GM19240 (cell line): ENCODE data around the gene KCMF1.
"Not testable (repeated sequence)": the region's sequence is repeated elsewhere in the genome, so short reads cannot be mapped to it uniquely, and the experiment has no call there.

ENCODE experiments used
- DNase-seq: peaks from one replicate; pipeline ENCODE4 v3.0.0; 2011; ENCODE audit warnings: low spot score; ENCODE audit not compliant: insufficient read length

KCMF1 gene

DNA sequence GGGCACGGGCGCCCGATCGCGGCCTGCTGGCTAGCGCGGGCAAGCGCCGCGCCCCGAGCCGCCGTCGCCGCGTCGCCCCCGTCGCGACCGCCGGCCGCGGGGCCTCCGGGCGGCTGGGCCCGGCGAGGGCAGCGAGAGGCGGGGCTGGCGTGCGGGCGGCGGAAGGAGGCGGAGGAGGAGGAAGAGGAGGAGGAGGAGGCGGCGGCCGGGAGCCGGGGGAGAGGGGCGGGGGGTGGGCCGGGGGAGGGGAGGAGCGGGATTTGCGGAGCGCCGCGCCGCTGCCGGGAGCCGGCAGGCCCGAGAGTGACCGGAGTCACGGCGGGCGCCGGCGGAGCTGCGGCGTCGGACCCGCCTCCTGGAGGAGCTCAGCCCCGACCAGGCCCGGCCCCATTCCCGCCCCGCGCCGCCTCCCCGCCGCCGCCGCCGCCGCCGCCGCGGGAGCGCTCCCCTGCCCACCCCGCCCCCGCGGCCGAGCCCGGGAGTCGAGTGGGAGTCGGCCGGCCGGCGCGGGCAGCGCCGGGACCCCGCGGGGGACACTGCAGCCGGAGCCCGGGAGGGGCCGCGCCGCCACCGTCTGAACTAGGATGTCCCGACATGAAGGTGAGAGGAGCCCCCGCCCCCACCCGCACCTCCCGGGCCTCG lies at the start of gene KCMF1:
TSS of gene KCMF1 (plus strand) at position 294 of the 642 bp plus-strand sequence. CDS start at position 585, 291 bp downstream.
- DNase-seq = peak; percentile 70

DNA sequence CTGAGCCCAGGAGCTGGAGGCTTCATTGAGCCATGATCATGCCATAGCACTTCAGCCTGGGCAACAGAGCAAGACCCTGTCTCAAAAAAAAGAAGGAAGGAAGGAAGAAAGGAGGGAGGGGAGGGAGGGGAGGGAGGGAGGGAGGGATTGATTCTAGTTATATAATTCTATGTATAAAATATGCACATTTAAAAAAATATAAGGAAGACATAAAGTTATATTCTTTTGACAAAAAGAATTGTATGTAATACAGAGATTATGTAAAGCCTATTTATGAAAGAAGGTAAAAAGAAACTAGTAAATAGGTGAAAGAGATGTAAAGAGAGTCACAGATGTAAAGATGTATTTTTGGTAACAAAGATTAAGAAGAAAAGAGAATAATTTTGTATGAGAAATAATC lies 48.0 kb upstream of the KCMF1 start:
- no peak for DNase-seq

DNA sequence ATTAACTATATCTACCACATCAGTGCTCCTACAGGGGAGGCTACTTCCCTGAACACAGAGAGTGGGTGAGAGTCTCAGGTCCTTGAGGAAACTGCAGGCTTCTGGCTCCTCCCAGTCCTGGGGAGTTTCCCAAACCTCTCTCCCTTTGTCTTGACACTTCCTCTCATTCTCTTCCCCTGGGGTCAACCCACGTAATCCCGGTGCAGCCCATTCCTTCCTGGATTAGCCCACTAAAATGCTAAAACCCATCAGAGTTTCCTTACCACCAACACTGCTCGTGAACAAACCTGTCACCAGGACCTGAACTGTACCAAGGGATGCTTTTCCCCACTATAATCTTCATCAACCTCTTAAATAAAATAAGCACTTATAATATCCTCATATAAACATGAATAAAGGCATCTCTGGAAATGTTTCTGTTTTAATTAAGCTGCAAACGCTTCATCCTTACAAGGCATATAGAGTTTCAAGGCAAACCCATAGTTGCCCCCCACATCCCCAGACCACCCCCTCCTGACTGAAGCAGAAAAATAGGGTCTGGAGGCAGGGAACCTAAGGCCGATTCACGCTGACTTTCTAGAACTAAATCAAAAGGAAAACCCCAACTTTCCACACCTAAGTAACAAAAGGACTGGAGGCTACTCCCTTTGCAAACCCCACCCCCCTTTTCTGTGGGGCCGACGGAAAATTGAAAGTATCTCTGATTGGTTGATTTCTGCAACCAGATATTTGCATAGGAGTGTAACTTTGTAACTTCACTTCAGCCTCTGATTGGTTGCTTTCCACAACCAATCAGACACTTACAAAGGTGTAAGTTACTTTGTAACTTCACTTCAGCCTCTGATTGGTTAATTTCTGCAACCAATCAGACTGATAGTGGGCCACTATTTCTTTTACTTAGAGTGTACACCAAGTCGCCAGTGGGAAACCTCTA lies 46.5 kb upstream of the KCMF1 start:
- DNase-seq = no peak

DNA sequence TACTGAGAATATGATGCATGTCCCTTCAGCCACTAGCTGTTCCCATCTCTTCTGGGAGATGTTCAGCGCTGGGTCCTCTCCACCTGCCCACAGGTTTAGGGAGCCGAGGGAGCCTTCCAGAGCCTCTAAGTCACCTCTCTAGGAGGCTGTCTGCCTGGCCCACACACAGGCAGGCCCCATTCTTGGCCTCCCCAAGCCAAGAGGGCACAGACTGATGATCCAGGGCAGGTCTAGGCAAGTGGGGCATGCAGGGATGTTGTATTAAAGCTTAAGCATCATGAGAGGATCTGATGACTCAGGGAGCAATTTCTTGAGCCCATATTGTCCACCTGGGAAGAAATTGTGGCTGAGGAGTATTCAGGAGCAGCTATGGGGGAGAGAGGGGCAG lies 45.6 kb upstream of the KCMF1 start:
- DNase-seq = no peak

DNA sequence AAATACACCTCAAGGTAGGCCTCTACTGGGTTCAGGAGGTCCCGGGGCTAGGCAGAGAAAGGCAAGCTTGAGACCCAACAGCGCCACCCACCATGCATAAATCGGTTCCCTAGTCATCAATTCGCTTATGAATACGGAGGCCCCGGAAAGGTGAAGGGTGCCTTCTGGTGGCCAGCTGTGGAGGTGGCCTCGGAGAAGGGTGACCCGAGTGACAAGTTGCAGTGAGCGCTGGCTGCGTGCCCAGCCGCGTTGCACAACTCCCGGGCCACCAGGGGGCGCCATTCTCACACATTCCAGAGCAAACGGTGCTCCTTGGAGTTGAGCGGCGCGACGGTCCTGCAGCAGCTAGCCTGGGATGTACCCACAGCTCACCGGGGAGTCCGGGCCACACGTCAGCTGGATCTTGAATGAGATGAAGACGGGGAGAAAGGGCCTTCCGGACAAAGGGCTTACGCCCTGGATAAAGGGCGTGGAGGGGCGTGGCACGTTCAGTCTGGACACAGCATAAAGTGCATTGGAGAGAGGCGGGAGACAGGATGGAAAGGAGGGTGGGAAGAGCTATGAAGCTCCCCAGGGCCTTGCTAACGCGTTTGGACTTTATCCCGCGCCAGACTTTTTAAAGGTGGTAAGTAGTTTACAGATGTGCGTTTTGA lies 45.1 kb upstream of the KCMF1 start:
- DNase-seq = no peak

DNA sequence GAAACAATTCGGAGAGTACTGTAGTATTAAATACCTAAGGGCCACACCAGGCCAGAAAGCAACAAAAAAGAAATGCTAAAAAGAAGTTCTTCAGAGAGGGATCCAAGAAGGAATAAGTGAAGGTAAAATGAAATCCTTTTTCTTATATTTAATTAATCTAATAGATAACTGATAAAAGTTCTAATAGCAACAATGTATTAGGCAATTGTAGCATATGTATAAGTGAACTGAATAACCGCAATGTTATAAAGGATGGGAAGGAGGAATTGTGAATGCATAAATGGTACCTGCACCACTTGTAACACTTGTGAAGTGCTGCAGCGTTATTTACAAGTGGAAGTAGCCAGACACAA lies 43.7 kb upstream of the KCMF1 start:
- DNase-seq = no peak

DNA sequence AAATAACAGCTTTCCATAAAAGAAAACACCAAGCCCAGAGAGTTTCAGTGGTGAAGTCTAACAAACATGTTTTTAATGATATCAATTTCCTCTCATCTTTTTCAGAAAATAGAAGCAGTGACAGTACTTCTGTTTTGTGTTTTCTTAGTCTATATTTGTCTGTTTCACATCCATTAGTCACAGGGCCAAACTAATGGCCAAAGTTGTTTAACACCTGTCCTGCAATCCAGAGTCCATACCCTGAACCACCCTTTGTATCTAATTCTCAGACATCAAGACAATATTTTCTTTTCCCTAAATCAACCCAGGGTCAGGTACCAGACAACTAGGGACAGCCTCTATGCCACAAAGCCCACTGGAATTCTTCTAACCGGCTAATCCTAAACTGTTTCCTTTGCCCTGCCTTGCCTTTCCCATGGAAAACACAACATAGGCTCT lies 39.6 kb upstream of the KCMF1 start:
- DNase-seq = no peak

DNA sequence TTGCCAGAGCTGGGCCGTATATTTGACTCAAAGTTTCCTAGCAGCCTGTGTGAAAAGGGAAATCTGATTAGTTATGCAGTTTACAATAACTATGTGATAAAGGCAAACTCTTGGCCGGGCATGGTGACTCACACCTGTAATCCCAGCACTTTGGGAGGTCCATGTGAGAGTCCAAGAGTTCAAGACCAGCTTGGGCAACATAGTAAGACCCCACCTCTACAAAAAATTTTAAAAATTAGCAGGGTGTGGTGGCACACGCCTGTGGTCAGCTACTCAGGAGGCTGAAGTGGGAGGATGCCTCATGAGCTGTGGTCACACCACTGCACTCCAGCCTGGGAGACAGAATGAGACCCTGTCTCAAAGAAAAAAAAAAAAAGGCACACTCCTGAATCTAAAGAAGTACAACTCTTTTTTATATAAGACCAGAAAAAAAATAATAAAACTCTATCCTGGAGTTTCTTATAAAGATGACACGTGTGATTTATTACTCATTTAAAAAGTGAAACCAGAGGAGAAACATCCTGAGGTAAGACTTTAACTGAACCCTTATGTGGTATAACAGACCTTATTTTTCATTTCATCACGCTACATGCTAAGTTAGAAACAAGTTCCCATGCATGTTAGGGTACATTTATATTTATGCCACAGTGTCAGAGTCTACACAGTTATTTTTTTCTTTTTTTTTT lies 32.6 kb upstream of the KCMF1 start:
- no peak for DNase-seq

DNA sequence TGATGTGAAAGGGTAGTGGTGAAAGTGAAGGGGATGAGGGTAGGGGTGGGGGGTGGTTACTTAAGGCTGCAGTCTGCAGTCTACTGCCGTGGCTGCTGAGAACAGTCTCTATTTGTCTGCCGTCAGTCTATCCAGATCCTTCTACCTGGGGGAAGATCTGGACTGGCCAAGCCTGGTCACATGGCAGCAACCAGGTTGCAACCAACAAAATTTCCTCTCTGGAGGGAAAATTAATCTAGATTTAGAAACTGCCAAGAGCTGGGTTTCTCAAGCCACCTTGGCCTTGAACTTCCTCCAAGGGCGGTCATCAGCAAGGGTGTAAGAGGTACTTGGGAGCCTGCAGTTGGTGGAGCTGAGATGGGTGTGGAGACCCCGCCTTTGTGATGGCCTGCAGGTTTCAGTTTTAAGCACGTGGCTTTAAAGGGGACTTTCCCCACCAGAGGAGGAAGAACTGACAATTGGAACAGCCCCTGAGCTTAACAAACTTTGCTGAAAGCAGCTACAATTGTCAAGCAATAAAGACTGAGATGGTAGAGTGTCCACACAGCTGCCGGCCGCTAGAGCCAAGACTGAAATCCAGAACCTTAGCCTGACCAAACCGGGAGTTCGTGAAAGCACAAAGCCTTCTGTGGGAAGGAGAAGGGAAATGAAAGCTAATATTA lies 31.4 kb upstream of the KCMF1 start:
- no peak for DNase-seq

DNA sequence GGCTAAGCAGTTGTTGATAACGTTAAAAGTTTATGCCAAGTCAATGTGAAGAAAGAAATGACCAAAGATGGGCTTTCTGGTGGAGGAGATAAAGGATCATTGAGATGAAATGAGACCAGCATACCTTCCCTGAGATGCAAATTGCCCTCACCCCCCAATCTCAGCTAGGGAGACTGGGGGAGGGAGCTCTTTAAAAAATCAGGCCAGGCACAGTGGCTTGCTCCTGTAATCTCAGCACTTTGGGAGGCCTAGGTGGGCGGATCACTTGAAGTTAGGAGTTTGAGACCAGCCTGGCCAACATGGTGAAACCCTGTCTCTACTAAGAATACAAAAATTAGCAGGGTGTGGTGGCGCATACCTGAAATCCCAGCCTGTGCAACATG lies 30.9 kb upstream of the KCMF1 start:
- no peak for DNase-seq

DNA sequence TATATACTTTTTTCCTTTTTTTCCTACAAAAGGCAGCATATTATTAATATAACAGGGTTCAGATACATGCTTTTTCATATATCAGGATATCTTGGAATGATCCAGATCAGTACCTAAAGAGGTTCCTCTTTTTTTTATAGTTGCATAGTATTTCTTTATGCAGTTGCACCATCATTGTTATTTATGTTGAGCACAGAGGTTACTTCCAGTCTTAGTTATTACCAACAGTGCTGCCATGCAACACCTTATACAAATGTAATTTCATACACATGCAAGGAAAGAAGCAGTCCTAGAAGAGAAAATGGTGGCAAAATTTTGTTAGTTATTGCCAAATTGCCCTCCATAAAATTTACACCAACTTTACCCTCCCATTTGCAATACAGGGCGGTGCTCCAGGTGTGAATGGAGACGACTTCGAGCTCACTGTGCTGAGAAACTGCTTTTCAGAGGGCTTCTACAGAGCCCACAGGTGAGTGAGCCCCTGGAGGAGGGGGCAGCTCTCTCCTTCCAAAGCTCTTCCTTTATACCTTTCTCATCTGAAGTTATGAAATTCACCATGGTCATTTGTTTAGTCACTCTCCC lies 30.0 kb upstream of the KCMF1 start:
- no peak for DNase-seq

DNA sequence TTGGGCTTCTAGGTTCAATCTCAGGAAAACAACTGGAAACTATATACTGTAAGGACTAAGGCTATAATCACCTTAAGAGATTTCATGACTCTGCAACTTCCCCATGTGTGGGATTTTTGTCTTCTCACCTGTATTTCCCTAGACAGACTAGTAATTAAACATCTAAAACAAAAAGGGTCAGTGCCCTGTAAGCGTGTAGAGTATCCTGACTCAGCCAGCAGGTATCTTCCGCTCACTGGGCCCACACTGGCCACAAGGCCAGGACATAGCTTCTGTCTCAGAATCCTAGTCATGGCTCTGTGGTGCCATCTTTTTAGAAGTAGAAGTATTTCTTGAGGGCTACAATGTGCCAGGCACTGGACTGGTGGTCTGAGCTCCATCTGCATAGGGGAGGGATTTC lies 28.8 kb upstream of the KCMF1 start:
- DNase-seq = no peak

DNA sequence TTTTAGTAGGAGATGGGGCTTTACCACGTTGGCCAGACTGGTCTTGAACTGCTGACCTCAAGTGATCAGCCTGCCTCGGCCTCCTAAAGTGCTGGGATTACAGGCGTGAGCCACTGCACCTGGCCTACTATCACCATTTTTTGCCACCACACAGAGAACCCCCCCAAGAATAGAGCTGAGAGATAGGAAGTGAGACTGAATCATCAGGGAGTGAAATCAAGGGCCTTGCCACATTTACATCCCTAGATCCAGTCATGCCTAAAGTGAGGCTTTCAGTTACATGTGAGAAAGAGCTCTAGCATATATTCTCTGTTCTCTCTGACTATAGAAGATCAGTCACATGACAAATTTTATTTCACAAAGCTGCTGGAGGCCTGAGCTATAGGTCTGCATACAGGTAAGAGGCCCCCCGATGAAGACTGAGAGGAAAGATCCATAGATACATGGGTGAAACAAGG lies 28.0 kb upstream of the KCMF1 start:
- DNase-seq = no peak

DNA sequence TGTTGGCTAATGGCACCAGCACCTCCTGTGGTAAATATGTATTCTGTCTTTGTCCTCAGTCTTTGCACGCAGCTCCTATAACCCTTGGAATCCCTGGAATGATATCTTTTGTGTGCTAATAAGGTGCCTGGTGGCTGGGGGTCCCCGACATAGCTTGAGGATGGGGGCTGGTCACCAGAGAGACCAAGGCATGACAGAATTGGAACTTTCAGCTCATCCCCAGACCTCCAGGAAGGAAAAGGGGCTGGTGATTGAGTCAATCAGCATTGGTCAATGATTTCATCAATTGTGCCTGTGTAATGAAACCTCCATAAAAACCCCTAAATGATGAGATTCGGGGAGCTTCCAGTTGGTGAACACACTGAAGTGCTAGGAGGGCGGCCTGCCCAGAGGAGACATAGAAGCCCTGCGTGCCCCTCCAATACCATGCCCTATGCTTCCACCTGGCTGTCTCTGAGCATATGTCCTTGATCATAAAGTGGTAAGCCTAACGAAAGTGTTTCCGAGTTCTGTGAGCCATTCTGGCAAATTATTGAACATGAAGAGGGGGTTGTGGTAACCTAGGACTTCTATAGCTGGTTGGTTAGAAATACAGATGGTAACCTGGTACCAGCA lies 26.6 kb upstream of the KCMF1 start:
- DNase-seq = no peak

DNA sequence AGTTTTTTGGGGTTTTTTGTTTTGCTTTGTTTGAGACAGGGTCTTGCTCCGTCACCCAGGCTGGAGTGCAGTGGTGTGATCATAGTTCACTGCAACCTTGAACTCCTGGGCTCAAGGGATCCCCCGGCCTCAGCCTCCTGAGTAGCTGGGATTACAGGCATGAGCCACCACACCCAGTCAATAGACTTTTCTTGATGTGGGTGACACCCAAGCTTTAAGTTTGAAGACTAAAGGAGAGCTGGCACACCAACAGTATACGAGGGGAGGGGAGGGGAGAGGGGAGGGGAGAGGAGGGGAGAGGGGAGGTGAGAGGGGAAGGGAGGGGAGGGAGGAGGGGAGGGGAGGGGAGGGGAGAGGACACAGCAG lies 25.1 kb upstream of the KCMF1 start:
- not testable (repeated sequence) for DNase-seq

DNA sequence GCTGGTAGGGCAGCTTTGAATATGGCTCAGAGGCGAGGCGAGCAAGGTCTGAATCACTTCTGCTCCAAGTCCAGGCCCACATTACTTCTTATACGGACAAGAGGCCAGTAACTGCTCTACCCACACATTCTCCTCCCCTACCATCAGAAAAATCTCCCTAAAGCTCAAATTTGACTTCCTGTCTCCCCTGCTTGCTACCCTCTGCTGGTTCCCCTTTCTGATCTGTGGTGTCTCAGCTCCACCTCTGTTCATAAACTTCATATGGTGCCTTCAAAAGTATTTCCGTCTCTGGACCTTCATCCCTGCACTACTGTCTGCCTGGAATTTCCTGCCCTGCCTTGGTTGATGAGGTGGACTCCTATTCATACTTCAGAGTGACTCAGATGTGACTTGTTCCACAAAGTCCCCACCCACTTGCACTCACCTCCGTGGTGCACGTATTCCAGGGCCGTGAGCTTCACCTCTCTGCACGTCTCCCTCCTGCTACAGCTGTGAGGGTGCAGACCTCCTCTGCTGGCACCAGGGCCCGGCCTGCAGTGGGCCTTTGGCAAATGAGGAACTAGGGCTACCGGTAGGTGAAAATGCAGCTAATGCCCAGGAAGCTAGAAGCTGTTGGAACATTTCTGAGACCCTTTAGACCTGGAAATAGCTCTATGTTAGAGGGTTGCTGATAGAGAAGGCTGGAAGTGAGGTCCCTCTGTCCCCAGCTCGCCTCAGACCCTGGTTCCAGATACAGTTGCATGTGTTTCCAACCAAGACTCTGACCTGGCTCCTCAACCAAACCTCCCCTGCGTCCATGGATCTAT lies 24.6 kb upstream of the KCMF1 start:
- no peak for DNase-seq

DNA sequence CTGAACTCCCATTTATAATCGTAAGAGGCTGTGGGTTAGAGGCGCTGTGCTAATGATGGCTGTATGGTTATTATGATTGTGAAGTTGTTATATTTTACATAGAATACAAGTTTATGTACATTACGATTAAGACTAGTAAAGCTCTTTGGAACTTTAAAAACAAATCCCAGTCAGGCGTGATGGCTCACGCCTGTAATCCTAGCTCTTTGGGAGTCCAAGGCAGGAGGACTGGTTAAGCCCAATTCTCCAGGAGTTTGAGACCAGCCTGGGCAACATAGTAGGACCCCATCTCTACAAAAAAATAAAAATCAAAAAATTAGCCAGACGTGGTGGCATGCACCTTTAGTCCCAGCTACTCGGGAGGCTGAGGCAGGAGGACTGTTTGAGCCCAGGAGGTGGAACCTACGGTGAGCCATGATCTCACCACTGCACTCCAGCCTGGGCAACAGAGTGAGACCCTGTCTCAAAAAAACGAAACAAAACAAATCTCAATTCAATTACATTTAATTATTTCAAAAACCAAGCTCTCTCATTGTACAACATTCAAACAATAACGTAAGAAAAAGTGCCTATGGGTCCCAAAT lies 23.9 kb upstream of the KCMF1 start:
- DNase-seq = no peak

DNA sequence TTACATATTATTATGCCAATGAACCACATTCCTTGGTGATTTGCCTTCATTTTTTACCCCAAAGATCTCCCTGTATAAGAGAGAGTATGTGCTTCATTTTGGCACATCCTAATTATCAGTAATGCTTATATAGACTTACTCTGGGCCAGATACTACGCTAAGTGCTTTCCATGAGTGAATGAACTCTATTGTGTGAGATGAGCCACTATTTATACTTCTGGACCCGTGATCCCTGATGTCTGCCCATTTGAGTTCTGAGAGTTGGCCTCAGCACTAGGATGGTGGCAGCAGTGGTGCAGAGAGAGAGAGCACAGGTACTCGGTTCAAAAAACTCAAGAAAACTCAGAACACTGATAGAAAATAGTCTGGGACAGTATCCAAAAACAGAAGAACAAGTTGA lies 17.4 kb upstream of the KCMF1 start:
- DNase-seq = no peak

DNA sequence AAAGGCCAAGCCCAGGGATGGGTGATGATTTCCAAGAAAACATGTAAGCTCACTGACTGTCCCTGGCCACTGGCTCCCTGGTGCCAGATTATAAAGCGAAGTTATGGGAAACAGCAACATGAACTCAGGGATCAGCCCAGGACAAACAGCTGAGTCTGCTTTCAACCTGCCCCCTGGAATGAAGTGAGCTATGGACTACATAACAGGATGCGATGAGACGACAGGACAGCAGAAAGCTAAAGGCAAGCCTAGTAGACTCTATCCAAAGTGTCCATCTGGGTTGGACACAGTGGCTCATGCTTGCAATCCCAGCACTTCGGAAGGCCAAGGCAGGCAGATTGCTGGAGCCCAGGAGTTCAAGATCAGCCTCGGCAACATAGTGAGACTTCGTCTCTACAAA lies 16.6 kb upstream of the KCMF1 start:
- DNase-seq = no peak
